ENCODE results near the gene CRACR2A. TPM values are rescaled to one million over a fixed set of nuclear protein-coding genes. Genes with fewer than 3 reads are reported as not detected.

The CRACR2A gene
- total and polyA plus RNA-seq, 9 of the 15 experiments (the other 6 are each of a cell fraction or from before 2014, with no cell fraction given): 2.1 to 15.1 (median 10.4) TPM

- TF ChIP-seq CTCF (IDR thresholded peaks at IDR 0.05 in 2 of 3, conservative IDR thresholded peaks at IDR 0.05 in 1 of 3; ENCODE audit: insufficient read depth in 2 of 3, low read depth in 1 of 3, low read length in 3 of 3): peak; percentile 13 to 29 (median 27); a peak in 4 of 6 replicates
- TF ChIP-seq EP400 (IDR thresholded peaks at IDR 0.05): no peak
- peaks cover 39% of the 10 kb centered on the region; the same call in 2 of the 3 replicates for H3K36me3 ChIP-seq (ENCODE audit: control insufficient read depth, insufficient read depth, low read length)
- CTCF ChIA-PET (ENCODE audit: low intra/inter-chr PET ratio): no interaction called here
- no peaks in the 10 kb centered on the region for H3K27me3 ChIP-seq (ENCODE audit: control insufficient read depth in 2 of 2, insufficient read depth in 2 of 2, low read length in 2 of 2)
- FAIRE-seq: no peak
- no TSS peak for BruUV-seq (replicated peaks)
- H3K9me3 ChIP-seq (replicated peaks; ENCODE audit: control insufficient read depth, insufficient read depth, low read depth, low read length): no peaks in the 10 kb centered on the region
- POLR2A ChIA-PET: no interaction called here
- WGBS (ENCODE audit: insufficient coverage, low coverage, missing lambda C conversion rate): 71% methylated on average over 1 of the region's 4 CpGs
- H3K4me2 ChIP-seq (ENCODE audit: insufficient read depth, low read length): no peak overlapping the region
- in situ Hi-C loops (cut with MboI): no loop called here
- no peaks in the 10 kb centered on the region for H3K4me1 ChIP-seq (replicated peaks in 1 of 2; ENCODE audit: control insufficient read depth in 2 of 2, insufficient read depth in 2 of 2, low read length in 2 of 2)
- H3K4me3 ChIP-seq: no peak overlapping the region
- DNase-seq (ENCODE audit: extremely low read depth in 1 of 4, low spot score in 3 of 4): peak in 3 of 4 experiments; percentile 7 to 12 (median 8)
- H4K20me1 ChIP-seq (replicated peaks; ENCODE audit: control insufficient read depth, insufficient read depth, low read length): no peaks in the 10 kb centered on the region
- no peak overlapping the region for H3K9ac ChIP-seq (ENCODE audit: insufficient read depth in 1 of 2, low read depth in 2 of 2, low read length in 2 of 2)
- no peak overlapping the region for H3K27ac ChIP-seq (ENCODE audit: extremely low read depth, low read depth, low read length)
- ATAC-seq: no peak
- H3K9me1 ChIP-seq (ENCODE audit: control insufficient read depth, insufficient read depth, low read length): no peaks in the 10 kb centered on the region
- H3K79me2 ChIP-seq (ENCODE audit: control insufficient read depth, insufficient read depth, low read length): no peaks in the 10 kb centered on the region
- H2AFZ ChIP-seq (ENCODE audit: low read depth, low read length): no peak overlapping the region
- intact Hi-C loops (cut with micrococcal nuclease): loop anchor here (10.0 kb wide), 1 partner anchor 99 kb away; the partner anchor contains the start of gene CRACR2A
Measured at GRCh38 chr12:3655328-3655900, 97.5 kb downstream of the CRACR2A start.

Measured in K562 (cell line).